Erythroblast (primary cell): ENCODE results near the gene GRM7.

Experiments
- GATA1 ChIP-seq: IDR thresholded peaks from 2 replicates; pipeline ENCODE4 v1.6.1; 2011; ENCODE audit warnings: low read depth, mild to moderate bottlenecking, control low read depth, low read length, moderate library complexity
- POLR2A ChIP-seq: IDR thresholded peaks from 2 replicates; pipeline ENCODE4 v1.6.1; 2011; ENCODE audit warnings: mild to moderate bottlenecking, low read length

GRCh38 chr3:7678521-7678920, 817.6 kb downstream of the GRM7 start:
- no peak for TF ChIP-seq POLR2A
- no peak for TF ChIP-seq GATA1
